GM20000 (cell line): ENCODE results near the gene ING3.

Experiments
- DNase-seq: peaks from one replicate; pipeline ENCODE4 v3.0.0; 2012; ENCODE audit warnings: low spot score
- CTCF ChIP-seq: IDR thresholded peaks from 2 replicates; pipeline ENCODE4 v1.5.1; 2012; ENCODE audit warnings: mild to moderate bottlenecking, control low read depth; ENCODE audit errors: extremely low read depth, missing control alignments

Gene ING3

GRCh38 chr7:120949998-120950538, 509 bp upstream of the ING3 start:
- DNase-seq = no peak
- TF ChIP-seq CTCF = no peak

- no peak for TF ChIP-seq CTCF
- no peak for DNase-seq
These were observed 727 bp downstream of the ING3 start for GRCh38 chr7:120951309-120951699.

GRCh38 chr7:120951826-120952225, 1.2 kb downstream of the ING3 start:
- DNase-seq = no peak
- TF ChIP-seq CTCF = no peak

GRCh38 chr7:120955577-120956149, 5.1 kb downstream of the ING3 start:
- no peak for DNase-seq
- no peak for TF ChIP-seq CTCF

GRCh38 chr7:120959929-120960484, 9.4 kb downstream of the ING3 start:
- TF ChIP-seq CTCF = no peak
- no peak for DNase-seq

- TF ChIP-seq CTCF = no peak
- DNase-seq = no peak
These were observed 10.1 kb downstream of the ING3 start for GRCh38 chr7:120960714-120961113.

GRCh38 chr7:120961638-120962173, 11.1 kb downstream of the ING3 start:
- TF ChIP-seq CTCF = no peak
- DNase-seq = no peak
